Cardiac ventricle fibroblast (primary cell): ENCODE measurements around the gene SMIM43. TPM values are rescaled to one million over a fixed set of nuclear protein-coding genes. Genes with fewer than 3 reads are reported as not detected.

Experiments used
- total RNA-seq: library from RNA; depleted of rRNA; stranded (reverse); fragments of >200 nt; gene quantifications from 2 replicates; pipeline ENCODE4 v1.2.3, GENCODE V29; 2015

The SMIM43 gene
- 2.4 and 4.5 TPM in 2 replicates for total RNA-seq

GRCh38 chr4:121764702-121765367 is at the start of gene SMIM43:
Gene SMIM43, minus strand, starts transcription at chr4:121765164. Its CDS starts 59 bp downstream, at chr4:121765105.

GRCh38 chr4:121800961-121801714 is 36.2 kb upstream of the SMIM43 start, which contains the start of gene EXOSC9:
Gene EXOSC9, plus strand, starts transcription at chr4:121801323. Its CDS starts 102 bp downstream, at chr4:121801425.

Other genes with a start within 250 kb of the SMIM43 start
- gene ANXA5, start 68.2 kb downstream of the SMIM43 start, total RNA-seq: 546 and 575 TPM in 2 replicates
- 13.9 and 16.0 TPM in 2 replicates for gene EXOSC9, start 36.2 kb upstream of the SMIM43 start, total RNA-seq
- gene CCNA2, start 58.7 kb upstream of the SMIM43 start, total RNA-seq: 3.0 and 6.1 TPM in 2 replicates
- gene BBS7, start 105.3 kb upstream of the SMIM43 start, total RNA-seq: 8.8 and 12.4 TPM in 2 replicates
- 0.15 TPM in 1 of 2 replicates, not detected in the other for gene TRPC3, start 186.9 kb upstream of the SMIM43 start, total RNA-seq